ENCODE measurements around the gene ZNF292. TPM values are rescaled to one million over a fixed set of nuclear protein-coding genes. Genes with fewer than 3 reads are reported as not detected.
A peak's percentile ranks its signal among the peaks of the same experiment; 100 is the strongest.

ZNF292 gene
- total and polyA plus RNA-seq, 10 of the 15 experiments (the other 5 are each of a cell fraction or from before 2014, with no cell fraction given) = 11.1 to 57.6 (median 30.6) TPM

GRCh38 chr6:87264481-87264880, 109.1 kb downstream of the ZNF292 start:
- Histone ChIP-seq H2AFZ (ENCODE audit: control insufficient read depth, low read depth, low read length) (no peak overlapping the region), H3K9ac (ENCODE audit: control insufficient read depth, insufficient read depth, low read length) (no peak overlapping the region), H3K79me2 (ENCODE audit: control insufficient read depth, insufficient read depth, low read length) (no peaks in the 10 kb centered on the region), H3K27ac (ENCODE audit: control insufficient read depth, insufficient read depth) (no peak overlapping the region), H3K9me3 (replicated peaks; ENCODE audit: control insufficient read depth, insufficient read depth, low read length) (no peaks in the 10 kb centered on the region), H3K36me3 (ENCODE audit: control insufficient read depth in 2 of 2, insufficient read depth in 2 of 2, low read length in 1 of 2) (peaks cover 0 to 3% of the 10 kb centered on the region in 2 experiments; a peak in 1 of 4 replicates), H3K27me3 (replicated peaks in 1 of 2; ENCODE audit: control insufficient read depth in 2 of 2, insufficient read depth in 2 of 2, low read length in 1 of 2) (no peaks in the 10 kb centered on the region), H3K4me1 (ENCODE audit: control insufficient read depth, insufficient read depth, low read length) (no peaks in the 10 kb centered on the region; the same call in 1 of the 2 replicates), H4K20me1 (ENCODE audit: control insufficient read depth, insufficient read depth) (no peaks in the 10 kb centered on the region), H3K4me2 (ENCODE audit: control insufficient read depth, insufficient read depth) (no peak overlapping the region), H3K4me3 (no peak overlapping the region)
- ChIA-PET RAD21 (ENCODE audit: unreplicated experiment) (no interaction called here), POLR2A (no interaction called here), CTCF (interaction anchor here (1.1 kb wide), 1 partner anchor 185 kb away, joined by 3 read pairs; no protein-coding TSS in a partner anchor), SMC1A (ENCODE audit: uncharacterized antibody, unreplicated experiment) (no interaction called here)
- ATAC-seq = no peak
- intact Hi-C loops (cut with micrococcal nuclease; ENCODE audit: unreplicated experiment) (no loop called here), in situ Hi-C loops (cut with MboI) (no loop called here)
- no TSS peak for BruUV-seq (replicated peaks)
- 98% methylated on average over 2 of the region's 2 CpGs for WGBS (ENCODE audit: insufficient coverage, insufficient replicate concordance, low lambda C conversion rate, missing lambda C conversion rate)
- no peak for DNase-seq (ENCODE audit: low read depth, low spot score)
- no peak for FAIRE-seq
- TF ChIP-seq MTA3 (IDR thresholded peaks at IDR 0.05; ENCODE audit: borderline replicate concordance, low read length) = no peak
- TF ChIP-seq HDGF (IDR thresholded peaks at IDR 0.05) = no peak
- TF ChIP-seq POLR2AphosphoS2 (IDR thresholded peaks at IDR 0.05; ENCODE audit: low read depth, low read length) = peak; percentile 54; the same call in 1 of the 2 replicates
- TF ChIP-seq SIX5 (IDR thresholded peaks at IDR 0.05; ENCODE audit: low read depth, low read length, severe bottlenecking) = no peak
- TF ChIP-seq MYC (IDR thresholded peaks at IDR 0.05; ENCODE audit: insufficient read depth, insufficient read length, insufficient replicate concordance, low read length, severe bottlenecking) = no peak
- TF ChIP-seq POLR2AphosphoS5 (IDR thresholded peaks at IDR 0.05; ENCODE audit: low read length) = peak; percentile 30; the same call in 1 of the 2 replicates

- FAIRE-seq (no peak), ATAC-seq (no peak; the same call in 2 of the 3 replicates)
Observed at GRCh38 chr6:87274660-87275274, 119.4 kb downstream of the ZNF292 start.

More at GRCh38 chr6:87274660-87275274, 119.4 kb downstream of the ZNF292 start:
- POLR2A ChIA-PET = no interaction called here
- no peak overlapping the region for H3K4me3 ChIP-seq
- BruUV-seq (replicated peaks) = no TSS peak
- in situ Hi-C loops (cut with MboI) (no loop called here), intact Hi-C loops (cut with micrococcal nuclease; ENCODE audit: unreplicated experiment) (loop anchor here (10.0 kb wide), 1 partner anchor 210 kb away; no protein-coding TSS in a partner anchor)
- SMC1A ChIA-PET (ENCODE audit: uncharacterized antibody, unreplicated experiment) = no interaction called here
- no peak overlapping the region for H3K9ac ChIP-seq (ENCODE audit: control insufficient read depth, insufficient read depth, low read length)
- H3K9me3 ChIP-seq (replicated peaks; ENCODE audit: control insufficient read depth, insufficient read depth, low read length) = no peaks in the 10 kb centered on the region
- CTCF ChIA-PET = no interaction called here
- H3K4me1 ChIP-seq (ENCODE audit: control insufficient read depth, insufficient read depth, low read length) = no peaks in the 10 kb centered on the region
- no peaks in the 10 kb centered on the region for H3K79me2 ChIP-seq (ENCODE audit: control insufficient read depth, insufficient read depth, low read length)
- no peaks in the 10 kb centered on the region for H3K27me3 ChIP-seq (replicated peaks in 1 of 2; ENCODE audit: control insufficient read depth in 2 of 2, insufficient read depth in 2 of 2, low read length in 1 of 2)
- no peak for DNase-seq (ENCODE audit: low read depth, low spot score)
- no peak overlapping the region for H3K27ac ChIP-seq (ENCODE audit: control insufficient read depth, insufficient read depth)
- H3K4me2 ChIP-seq (ENCODE audit: control insufficient read depth, insufficient read depth) = no peak overlapping the region
- H3K36me3 ChIP-seq (ENCODE audit: control insufficient read depth in 2 of 2, insufficient read depth in 2 of 2, low read length in 1 of 2) = no peaks in the 10 kb centered on the region
- no peak overlapping the region for H2AFZ ChIP-seq (ENCODE audit: control insufficient read depth, low read depth, low read length)
- no peak for TF ChIP-seq CHD4 (IDR thresholded peaks at IDR 0.05)
- TF ChIP-seq NFXL1 (IDR thresholded peaks at IDR 0.05; ENCODE audit: borderline replicate concordance) = no peak
- no peak for TF ChIP-seq E4F1 (IDR thresholded peaks at IDR 0.05; ENCODE audit: borderline replicate concordance, partially characterized antibody)
- peak; percentile 40; the same call in 1 of the 2 replicates for TF ChIP-seq POLR2AphosphoS5 (IDR thresholded peaks at IDR 0.05; ENCODE audit: low read length)
- WGBS (ENCODE audit: insufficient coverage, insufficient replicate concordance, low lambda C conversion rate, missing lambda C conversion rate) = 97% methylated on average over 7 of the region's 7 CpGs
- RAD21 ChIA-PET (ENCODE audit: unreplicated experiment) = no interaction called here
- H4K20me1 ChIP-seq (ENCODE audit: control insufficient read depth, insufficient read depth) = no peaks in the 10 kb centered on the region
